Endothelial cell of umbilical vein (primary cell): ENCODE results near the gene INPP5A.

Experiments
- CTCF ChIP-seq, 2 donors: IDR thresholded peaks; 1 replicate in 1 of 2; 2 replicates in 1 of 2; pipeline ENCODE4 v1.5.1; 2011; ENCODE audit warnings: low read length in 2 of 2, mild to moderate bottlenecking in 2 of 2, moderate library complexity in 2 of 2, control low read depth in 1 of 2, inconsistent platforms in 1 of 2, low read depth in 1 of 2; ENCODE audit not compliant: insufficient read depth in 1 of 2; ENCODE audit errors: extremely low read depth in 1 of 2
- EZH2 ChIP-seq: IDR thresholded peaks from 2 replicates; pipeline ENCODE4 v1.6.1; 2012; ENCODE audit warnings: borderline replicate concordance, low read depth, mild to moderate bottlenecking, moderate library complexity, low read length, inconsistent platforms; ENCODE audit not compliant: severe bottlenecking
- MYC ChIP-seq: IDR thresholded peaks from one replicate; pipeline ENCODE4 v1.6.1; 2011; ENCODE audit warnings: mild to moderate bottlenecking, low read depth, low read length

GRCh38 chr10:132676193-132676891, 138.8 kb downstream of the INPP5A start:
- TF ChIP-seq EZH2 (no peak), CTCF (IDR thresholded peaks at IDR 0.05; ENCODE audit: extremely low read depth in 1 of 2, insufficient read depth in 1 of 2, low read depth in 1 of 2, low read length in 2 of 2) (no peak), MYC (no peak)
